SH-SY5Y (cell line): ENCODE data around the gene ME1.

Experiments used
- GATA2 ChIP-seq: IDR thresholded peaks from 2 replicates; pipeline ENCODE4 v1.6.1; 2011; ENCODE audit warnings: mild to moderate bottlenecking, low read depth, low read length
- GATA3 ChIP-seq: IDR thresholded peaks from 2 replicates; pipeline ENCODE4 v1.6.1; 2011; ENCODE audit warnings: low read depth, mild to moderate bottlenecking, low read length, moderate library complexity

Gene ME1

DNA sequence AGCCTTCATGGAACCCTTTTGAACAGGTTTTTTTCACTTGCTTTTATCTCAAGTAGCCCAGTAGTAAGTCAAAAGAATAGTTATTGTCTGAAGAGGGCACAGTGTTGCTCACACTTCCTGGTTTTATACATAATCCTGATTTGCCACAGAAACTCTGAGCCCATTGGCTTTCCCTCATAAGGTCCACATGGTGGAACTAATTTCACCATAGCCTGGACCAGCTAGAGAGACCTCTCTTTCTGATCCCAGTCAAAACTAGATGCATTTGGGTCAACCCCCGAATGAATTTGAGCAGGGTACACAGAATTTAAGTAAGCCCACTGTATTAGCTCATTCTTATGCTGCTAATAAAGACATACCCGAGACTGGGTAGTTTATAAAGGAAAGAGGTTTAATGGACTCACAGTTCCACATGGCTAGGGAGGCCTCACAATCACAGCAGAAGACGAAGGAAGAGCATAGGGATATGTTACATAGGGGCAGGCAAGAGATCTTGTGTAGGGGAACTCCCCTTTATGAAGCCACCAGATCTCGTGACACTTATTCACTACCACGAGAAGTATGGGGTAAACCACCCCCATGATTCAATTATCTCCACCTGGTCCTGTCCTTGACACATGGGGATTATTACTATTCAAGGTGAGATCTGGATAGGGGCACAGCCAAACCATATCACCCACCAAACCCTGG lies 231.5 kb downstream of the ME1 start:
- no peak for TF ChIP-seq GATA2
- TF ChIP-seq GATA3, result no peak

DNA sequence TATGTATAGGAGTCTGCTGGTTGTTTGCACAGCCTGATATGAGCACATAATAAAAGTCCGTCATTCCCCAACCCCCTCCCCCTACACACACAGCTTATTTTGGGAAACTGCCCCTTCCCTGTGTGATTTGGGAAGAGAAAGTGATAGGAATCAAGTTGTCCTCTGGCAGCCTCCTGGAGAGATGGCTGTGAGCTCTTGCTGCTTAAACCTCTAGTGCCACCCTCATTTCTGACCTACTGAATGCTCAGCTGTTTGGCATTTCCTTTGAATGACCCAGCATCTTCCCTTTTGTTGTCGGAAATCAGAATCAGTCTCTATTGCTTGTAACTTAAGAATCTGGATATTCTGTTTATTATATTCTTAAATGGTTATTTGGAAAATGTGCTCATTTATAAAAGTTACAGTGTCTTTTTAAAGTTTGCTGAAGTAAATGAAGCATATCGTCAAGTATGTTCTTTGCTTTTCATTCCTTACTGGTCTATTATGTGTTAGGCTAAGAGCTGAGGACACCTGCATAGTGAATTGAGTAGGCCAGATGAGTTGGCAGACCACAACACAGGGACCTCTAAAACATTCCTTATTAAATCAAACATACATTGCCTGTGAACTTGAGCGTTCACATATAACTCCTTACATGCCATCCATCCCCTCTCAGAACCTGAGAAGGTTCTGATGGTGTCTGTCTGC lies 232.2 kb downstream of the ME1 start:
- TF ChIP-seq GATA2, result no peak
- no peak for TF ChIP-seq GATA3

DNA sequence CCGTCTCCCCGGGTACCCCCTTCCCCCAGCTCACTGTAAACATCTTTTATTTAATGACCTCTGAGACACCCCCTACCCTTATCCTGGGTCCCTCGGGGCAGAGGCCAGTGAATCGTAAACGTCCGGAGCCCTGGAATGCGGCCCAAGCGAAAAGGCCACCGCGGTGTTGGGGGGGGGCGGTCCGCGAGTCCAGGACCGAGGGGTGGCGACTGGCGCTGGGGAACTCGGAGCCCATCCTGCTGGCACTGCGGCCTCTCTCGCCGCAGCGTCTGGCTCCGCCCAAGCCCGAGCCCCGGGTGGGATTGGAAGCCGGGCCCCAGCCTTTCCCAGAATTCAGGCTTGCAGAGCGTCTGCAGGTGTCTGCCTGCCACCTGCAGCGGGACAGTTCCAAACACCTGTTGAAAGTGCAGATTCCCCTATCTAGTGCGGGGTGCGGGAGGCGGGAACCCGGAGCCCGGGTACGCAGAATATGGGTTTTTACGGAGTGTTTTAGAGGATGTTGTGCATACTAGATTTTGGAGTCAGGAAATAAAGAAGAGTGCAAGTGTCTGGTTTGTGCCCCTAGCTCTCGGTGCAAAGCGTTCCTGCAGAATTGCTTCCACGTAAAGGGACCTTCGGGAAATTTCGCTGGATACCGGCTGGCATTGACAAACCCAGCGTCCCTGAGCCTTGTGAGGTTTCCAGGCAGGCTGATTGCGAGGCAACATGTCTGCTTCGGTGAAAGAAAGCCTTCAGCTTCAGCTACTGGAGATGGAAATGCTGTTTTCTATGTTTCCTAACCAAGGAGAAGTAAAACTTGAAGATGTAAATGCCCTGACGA lies 236.9 kb downstream of the ME1 start:
- TF ChIP-seq GATA3 (no peak), GATA2 (no peak)

DNA sequence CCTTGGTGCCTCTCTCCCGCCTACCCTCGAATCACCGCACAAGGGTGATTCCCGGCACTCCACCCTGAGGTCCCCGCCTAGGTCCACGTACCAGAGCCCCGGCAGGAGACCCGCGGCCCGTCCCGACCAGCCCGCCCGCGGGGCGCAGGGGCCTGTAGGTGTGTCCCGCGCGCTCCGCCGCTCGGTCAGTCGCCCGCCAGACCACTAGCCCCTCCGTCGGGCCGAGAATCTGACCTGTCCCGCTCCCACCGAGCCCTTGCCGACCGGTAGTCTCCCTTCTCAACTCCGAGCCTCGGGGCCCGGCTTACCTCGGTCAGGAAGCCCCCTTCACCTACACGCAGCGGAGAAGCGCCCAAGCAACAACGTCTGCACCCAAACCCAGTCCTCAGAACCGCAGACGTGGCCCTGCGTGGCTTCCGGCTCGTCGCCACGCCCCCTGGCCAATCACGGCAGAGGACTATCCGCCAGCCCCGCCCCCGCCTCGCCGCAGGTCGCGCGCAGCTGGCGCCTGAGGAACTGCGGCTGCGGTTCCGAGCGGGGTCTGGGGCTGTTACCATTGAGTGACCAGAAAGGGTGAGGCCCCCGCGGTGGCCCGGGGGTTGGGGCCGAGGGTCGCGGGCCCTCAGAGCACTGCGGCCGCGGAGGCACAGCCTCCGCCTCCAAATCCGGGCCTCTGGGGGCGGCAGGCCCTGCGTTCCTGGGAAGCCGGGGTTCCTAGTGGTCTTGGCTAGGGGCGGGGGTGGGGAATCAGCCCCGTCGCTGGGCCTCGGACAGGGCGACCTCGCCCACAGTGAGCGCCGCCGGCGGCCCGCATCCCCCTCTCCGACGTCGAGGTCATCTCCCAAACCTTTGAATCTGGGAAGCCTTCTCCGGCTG lies 237.7 kb downstream of the ME1 start, which contains the start of the genes PGM3 and RWDD2A:
Gene PGM3, minus strand, starts transcription at position 395 of the 876 bp plus-strand sequence. CDS start 2,253 bp downstream, outside the sequence.
Gene RWDD2A, plus strand, starts transcription at position 487 of the 876 bp plus-strand sequence. CDS start 1,095 bp downstream, outside the sequence.
- no peak for TF ChIP-seq GATA2
- TF ChIP-seq GATA3, result no peak

DNA sequence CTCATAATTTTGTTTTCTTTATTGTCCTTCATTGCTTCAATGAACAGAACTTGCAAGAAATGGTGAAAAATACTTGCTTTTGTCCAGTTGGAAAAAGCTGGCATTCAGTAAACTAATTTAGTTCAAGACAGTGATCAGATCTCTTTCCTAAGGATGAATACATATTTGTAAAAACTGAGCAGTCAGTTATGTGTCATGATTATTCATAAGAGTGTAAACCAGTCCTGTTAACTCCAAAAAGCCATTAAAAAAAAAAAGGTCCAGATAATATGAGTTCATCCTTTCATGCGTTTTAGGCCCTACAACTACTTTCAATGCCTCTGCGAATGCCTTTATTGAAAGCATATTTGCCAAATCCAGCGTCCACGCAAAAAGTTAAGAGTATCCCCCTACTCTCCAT lies 238.4 kb downstream of the ME1 start:
- TF ChIP-seq GATA3 (no peak), GATA2 (no peak)

DNA sequence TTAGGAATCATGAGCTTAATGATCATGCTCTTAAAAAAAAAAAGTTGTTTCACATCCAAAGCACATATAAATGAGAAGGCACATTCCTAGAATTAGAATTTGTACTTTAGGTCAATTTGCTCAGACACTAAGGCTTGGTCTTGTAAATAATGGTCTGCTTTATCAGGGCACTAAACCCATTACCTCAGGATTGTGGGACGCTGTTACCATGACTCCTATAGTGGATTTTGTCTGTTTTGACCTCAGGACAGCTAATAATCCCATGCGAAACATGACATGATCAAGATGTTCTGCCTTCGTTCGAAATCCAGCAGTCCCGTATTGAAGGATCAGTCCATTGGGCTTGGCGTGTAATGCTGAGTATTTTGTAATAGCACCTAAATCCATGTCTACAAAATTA lies 240.2 kb downstream of the ME1 start:
- no peak for TF ChIP-seq GATA2
- TF ChIP-seq GATA3, result no peak

DNA sequence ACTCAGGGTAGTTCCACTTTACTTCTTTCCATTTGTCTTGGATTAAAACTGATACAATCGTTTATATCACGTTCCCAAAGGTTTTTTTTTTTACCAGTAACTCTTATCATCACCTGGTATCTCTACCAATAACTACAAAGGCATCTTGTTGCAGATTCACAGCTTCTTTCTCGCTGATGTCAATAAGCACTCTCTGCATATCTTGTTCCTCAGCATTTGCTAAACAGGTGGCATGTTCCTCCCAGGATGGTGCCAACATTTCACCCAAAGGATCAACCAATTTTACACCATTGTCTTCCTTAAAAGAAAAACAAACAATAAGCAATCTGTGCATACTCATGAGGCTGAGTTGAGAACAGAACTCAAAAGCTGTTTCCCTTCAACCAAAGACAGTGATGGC lies 242.3 kb downstream of the ME1 start:
- TF ChIP-seq GATA3 (no peak), GATA2 (no peak)

DNA sequence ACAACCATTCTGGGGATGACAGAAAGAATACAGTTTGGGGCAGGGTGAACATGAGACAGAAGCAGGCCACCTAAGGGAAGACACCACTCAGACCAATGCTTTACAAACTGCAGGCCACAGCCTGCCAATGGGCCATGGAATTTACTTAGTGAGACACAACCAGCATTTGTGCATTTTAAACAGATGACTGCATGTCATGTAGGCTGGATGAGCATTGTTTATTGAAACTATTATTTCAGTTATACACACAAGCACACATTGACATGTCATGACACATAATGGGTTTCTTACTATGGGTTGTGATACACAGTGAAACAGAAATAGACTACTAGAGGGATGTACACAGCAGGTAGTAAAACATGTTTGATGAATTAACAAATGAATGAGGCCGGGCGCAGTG lies 245.8 kb downstream of the ME1 start:
- no peak for TF ChIP-seq GATA2
- no peak for TF ChIP-seq GATA3

DNA sequence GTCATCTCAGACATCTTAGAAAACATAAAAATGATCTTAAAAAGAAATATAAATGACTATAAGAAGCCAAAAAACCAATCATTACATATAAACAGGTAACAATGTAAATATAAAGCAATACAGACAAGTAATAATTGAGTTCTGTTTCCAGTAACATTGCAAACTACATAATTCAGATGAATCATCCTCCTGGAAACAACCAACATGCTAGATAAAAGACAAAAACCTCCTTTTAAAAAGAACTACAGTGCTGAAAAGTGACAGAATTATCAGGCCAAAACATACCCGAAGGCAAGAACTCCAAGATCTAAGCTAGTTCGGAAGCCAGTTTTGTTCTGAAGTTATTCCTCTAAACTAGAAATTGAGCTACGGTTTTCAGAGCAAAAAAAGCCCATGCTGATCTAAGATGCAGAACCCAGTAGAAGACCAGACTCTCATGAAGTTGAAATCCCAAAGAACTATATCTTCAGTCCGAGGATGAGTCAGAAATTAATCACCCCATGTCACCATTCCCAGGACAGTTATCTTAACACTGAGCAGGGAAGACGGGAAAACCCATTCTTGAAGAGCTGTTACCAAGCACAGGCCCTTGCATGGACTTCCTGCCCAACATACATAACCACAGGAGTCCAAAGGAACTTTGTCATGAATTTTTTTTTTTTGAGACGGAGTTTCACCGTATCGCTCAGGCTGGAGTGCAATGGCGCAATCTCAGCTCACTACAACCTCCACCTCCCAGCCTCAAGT lies 247.6 kb downstream of the ME1 start:
- no peak for TF ChIP-seq GATA3
- no peak for TF ChIP-seq GATA2

DNA sequence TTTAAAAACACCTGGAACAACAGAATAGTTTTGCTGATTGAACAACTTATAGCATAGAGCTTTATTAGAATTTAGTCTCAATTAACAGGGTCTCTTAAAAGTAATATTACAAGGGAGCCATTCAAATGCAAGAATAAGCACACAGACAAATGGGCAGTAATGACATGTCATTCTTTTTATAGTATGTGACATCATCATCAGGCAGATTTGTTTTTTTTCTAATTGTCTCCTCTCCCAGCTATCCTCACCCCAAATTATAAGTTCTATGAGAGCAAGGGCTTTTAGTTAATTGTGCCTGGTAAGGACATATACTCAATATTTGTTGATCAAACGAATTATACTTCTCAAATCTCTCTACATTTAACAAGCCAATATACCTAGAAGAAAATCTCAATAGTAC lies 248.7 kb downstream of the ME1 start:
- TF ChIP-seq GATA2 (no peak), GATA3 (no peak)

DNA sequence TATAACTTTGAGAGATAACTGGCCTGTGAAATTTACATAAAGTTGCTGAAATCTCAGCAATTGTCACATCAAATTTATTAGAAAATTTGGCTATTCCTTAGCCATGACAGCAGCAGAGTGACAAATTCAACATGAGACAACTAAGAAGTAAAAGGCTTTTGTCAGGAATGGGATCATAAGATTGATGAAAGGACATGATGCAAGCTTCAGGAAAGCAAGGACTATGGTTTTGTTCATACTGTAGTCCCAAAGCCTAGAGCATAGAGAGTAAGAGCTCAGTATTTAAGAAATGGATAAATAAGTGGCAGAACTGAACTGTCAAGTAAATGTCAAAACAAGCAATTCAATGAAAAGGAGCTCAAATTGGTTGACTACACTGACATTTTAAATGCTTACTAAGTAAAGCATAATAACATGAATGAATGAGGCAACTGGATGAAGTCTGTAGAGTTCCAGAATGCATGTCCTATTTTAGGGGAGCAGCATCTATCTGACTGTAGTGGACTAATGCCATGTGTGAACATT lies 250.4 kb downstream of the ME1 start:
- TF ChIP-seq GATA3 (no peak), GATA2 (no peak)

DNA sequence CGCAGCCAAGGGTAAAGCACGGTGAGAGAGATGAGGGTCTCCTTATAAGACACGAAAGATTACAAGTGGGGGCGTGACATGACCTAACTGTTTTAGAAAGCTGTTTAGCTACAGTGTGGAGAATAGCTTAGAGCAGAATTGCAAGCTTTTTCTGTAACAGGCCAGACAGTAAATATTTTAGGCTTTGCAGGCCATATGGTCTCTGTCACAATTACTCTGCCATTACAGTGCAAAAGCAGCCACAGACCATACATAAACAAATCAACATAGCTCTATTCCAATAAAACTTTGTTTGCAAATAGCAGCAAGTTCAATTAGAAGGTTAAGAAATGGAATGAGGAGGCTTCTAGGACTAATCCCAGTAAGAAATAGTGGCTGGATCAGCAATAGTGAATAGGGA lies 254.6 kb downstream of the ME1 start:
- TF ChIP-seq GATA2 (no peak), GATA3 (no peak)

DNA sequence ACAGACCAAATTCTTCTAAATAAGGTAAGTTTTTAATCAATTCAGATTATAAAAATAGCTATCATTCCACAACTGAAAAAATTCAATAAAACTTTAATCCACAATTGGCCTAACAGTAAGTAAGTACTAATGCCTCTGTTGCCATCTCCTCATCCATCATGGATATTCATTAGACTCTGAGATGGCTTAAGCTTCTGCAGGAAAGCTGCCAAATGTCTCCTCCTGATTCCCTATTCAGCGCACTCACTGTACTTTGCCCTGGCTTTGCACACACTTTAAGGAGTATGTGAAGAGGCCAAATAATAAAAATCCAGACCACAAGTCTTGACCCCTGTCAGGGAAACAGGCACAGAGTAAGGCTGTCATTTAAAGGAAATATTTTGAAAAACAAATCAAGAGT lies 261.3 kb downstream of the ME1 start:
- TF ChIP-seq GATA2 (no peak), GATA3 (no peak)
